Measurements from ENCODE around the gene KNCN. TPM values are rescaled to one million over a fixed set of nuclear protein-coding genes. Genes with fewer than 3 reads are reported as not detected.

The KNCN gene
- polyA plus RNA-seq, 4 donors: 0.03 TPM; not detected in 3

- no peak for DNase-seq (ENCODE audit: low read depth in 4 of 4, low spot score in 3 of 4)
These were observed 25.3 kb downstream of the KNCN start for GRCh38 chr1:46526013-46526690.

- DNase-seq (ENCODE audit: low read depth in 4 of 4, low spot score in 3 of 4): no peak
These were observed 26.0 kb downstream of the KNCN start for GRCh38 chr1:46525253-46525983.

- DNase-seq (ENCODE audit: low read depth in 4 of 4, low spot score in 3 of 4): no peak
These were observed 26.6 kb downstream of the KNCN start for GRCh38 chr1:46524843-46525242.

GRCh38 chr1:46523496-46524353 lies 27.7 kb downstream of the KNCN start:
- DNase-seq (ENCODE audit: low read depth in 4 of 4, low spot score in 3 of 4): no peak

GRCh38 chr1:46522969-46523320 lies 28.5 kb downstream of the KNCN start:
- no peak for DNase-seq (ENCODE audit: low read depth in 4 of 4, low spot score in 3 of 4)

- no peak for DNase-seq (ENCODE audit: low read depth in 4 of 4, low spot score in 3 of 4)
These were observed 29.1 kb downstream of the KNCN start for GRCh38 chr1:46522184-46522968.

- no peak for DNase-seq (ENCODE audit: low read depth in 4 of 4, low spot score in 3 of 4)
These were observed 30.0 kb downstream of the KNCN start for GRCh38 chr1:46521414-46521813.

GRCh38 chr1:46520063-46520911 lies 31.2 kb downstream of the KNCN start:
- DNase-seq (ENCODE audit: low read depth in 4 of 4, low spot score in 3 of 4): no peak

GRCh38 chr1:46519209-46519608 lies 32.2 kb downstream of the KNCN start:
- DNase-seq (ENCODE audit: low read depth in 4 of 4, low spot score in 3 of 4): no peak

GRCh38 chr1:46517932-46518498 lies 33.4 kb downstream of the KNCN start:
- DNase-seq (ENCODE audit: low read depth in 4 of 4, low spot score in 3 of 4): no peak

- DNase-seq (ENCODE audit: low read depth in 4 of 4, low spot score in 3 of 4): no peak
These were observed 34.3 kb downstream of the KNCN start for GRCh38 chr1:46517010-46517600.

GRCh38 chr1:46516200-46516950 lies 35.1 kb downstream of the KNCN start:
- DNase-seq (ENCODE audit: low read depth in 4 of 4, low spot score in 3 of 4): no peak

- DNase-seq (ENCODE audit: low read depth in 4 of 4, low spot score in 3 of 4): no peak
These were observed 35.9 kb downstream of the KNCN start for GRCh38 chr1:46515576-46515975.

GRCh38 chr1:46513536-46513935 lies 37.9 kb downstream of the KNCN start:
- no peak for DNase-seq (ENCODE audit: low read depth in 4 of 4, low spot score in 3 of 4)

GRCh38 chr1:46512792-46513190 lies 38.7 kb downstream of the KNCN start:
- DNase-seq (ENCODE audit: low read depth in 4 of 4, low spot score in 3 of 4): no peak

- DNase-seq (ENCODE audit: low read depth in 4 of 4, low spot score in 3 of 4): no peak
These were observed 39.2 kb downstream of the KNCN start for GRCh38 chr1:46512135-46512791.

GRCh38 chr1:46510998-46511365 lies 40.5 kb downstream of the KNCN start:
- DNase-seq (ENCODE audit: low read depth in 4 of 4, low spot score in 3 of 4): no peak

Data from right renal pelvis (tissue), 4 donors.